ENCODE results near the gene JMJD4.

- TF ChIP-seq CTCF (IDR thresholded peaks at IDR 0.05): no peak
- TF ChIP-seq POLR2A (IDR thresholded peaks at IDR 0.05): no peak
Observed at GRCh38 chr1:227747948-227748495, 12.9 kb upstream of the JMJD4 start.
